Measurements from ENCODE around the gene AMBRA1.

AMBRA1 gene

DNA sequence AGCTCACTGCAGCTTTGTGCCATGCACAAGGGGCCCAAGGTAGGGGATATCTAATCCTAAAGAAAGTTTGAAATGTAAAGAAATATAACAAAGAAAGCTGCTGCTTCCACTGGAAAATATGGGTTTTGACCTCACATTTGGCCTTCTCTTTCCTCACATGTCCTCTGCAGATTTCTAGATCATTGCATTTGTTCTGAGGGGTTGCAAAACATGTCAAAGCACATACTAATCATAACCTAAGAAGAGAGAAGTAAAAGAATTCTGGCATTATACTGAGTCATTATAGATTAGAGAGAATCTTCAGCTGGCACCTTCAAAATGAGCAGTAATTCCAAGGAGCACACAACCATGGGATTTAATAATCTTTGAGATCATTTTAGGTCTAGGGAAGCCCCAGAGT lies 109.7 kb downstream of the AMBRA1 start:
- Mint-ChIP-seq H3K36me3 (peaks cover 13 to 30% of the 10 kb centered on the region in 2 donors), H3K4me3 (no peak overlapping the region), H3K27ac (no peak overlapping the region), H3K9me3 (no peaks in the 10 kb centered on the region), H3K27me3 (no peaks in the 10 kb centered on the region), H3K4me1 (peaks cover 10 to 25% of the 10 kb centered on the region in 2 donors)
- no peak for ATAC-seq (replicated peaks)
- DNase-seq: no peak

DNA sequence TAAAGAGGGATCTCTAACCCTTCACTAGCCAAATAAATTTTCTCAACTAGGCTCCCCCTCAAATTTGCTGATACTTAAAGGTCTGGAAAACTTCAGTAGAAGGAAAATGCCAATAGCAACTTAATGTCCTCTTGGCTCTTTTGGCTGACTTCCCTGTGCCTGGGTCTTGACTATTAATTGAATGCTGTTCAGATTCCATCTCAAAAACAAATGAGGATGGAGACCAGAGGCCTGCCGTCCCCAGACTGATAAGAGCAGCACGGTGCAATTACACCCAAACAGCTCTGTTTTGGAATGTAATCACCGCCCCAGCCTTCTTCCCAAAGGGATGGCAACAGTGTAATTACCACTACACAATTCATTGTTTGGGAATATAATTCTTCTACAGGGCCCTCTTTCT lies 112.9 kb downstream of the AMBRA1 start:
- no peaks in the 10 kb centered on the region for H3K9me3 Mint-ChIP-seq
- H3K27me3 Mint-ChIP-seq: no peaks in the 10 kb centered on the region
- ATAC-seq (replicated peaks) (no peak), DNase-seq (no peak)
- H3K4me1 Mint-ChIP-seq: peaks cover 13 to 16% of the 10 kb centered on the region in 2 donors
- H3K36me3 Mint-ChIP-seq: peaks cover 9 to 26% of the 10 kb centered on the region in 2 donors
- H3K27ac Mint-ChIP-seq: no peak overlapping the region
- no peak overlapping the region for H3K4me3 Mint-ChIP-seq

DNA sequence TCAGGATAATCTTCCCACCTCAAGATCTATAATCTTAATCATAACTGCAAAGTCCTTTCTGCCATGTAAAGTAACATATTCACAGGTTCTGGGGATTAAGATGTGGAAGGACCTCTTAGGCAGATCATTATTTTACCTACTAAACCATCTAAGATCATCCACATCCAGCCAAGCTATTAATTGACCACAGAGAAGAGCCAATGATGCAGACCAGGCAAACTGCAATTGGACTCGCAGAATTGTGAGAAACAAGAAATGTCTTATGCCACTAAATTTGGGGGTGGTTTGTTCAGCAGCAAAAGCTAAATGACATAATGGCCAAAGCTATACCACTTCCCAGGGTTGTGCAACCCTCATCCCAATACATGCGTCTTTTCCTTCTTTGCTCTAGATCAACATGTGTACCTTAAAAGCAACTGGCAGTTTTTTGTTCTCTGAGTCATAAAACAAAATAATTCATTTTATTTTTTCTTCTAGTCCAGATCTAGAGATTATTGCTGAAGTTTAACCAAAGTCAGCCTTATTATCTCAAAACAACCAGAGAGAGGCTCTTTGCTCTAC lies 113.6 kb downstream of the AMBRA1 start:
- ATAC-seq (replicated peaks) (no peak), DNase-seq (no peak)
- H3K9me3 Mint-ChIP-seq: no peaks in the 10 kb centered on the region
- peaks cover 11 to 29% of the 10 kb centered on the region in 2 donors for H3K36me3 Mint-ChIP-seq
- H3K4me3 Mint-ChIP-seq: no peak overlapping the region
- H3K4me1 Mint-ChIP-seq: peaks cover 14 to 16% of the 10 kb centered on the region in 2 donors
- no peak overlapping the region for H3K27ac Mint-ChIP-seq
- H3K27me3 Mint-ChIP-seq: no peaks in the 10 kb centered on the region

- Mint-ChIP-seq H3K4me3 (no peak overlapping the region), H3K27me3 (no peaks in the 10 kb centered on the region), H3K9me3 (no peaks in the 10 kb centered on the region), H3K36me3 (peaks cover 13 to 32% of the 10 kb centered on the region in 2 donors), H3K27ac (no peak overlapping the region), H3K4me1 (peaks cover 17 to 20% of the 10 kb centered on the region in 2 donors)
- DNase-seq: no peak
- no peak for ATAC-seq (replicated peaks)
These were observed 114.2 kb downstream of the AMBRA1 start for GRCh38 chr11:46479601-46480000.

GRCh38 chr11:46478196-46478595 lies 115.6 kb downstream of the AMBRA1 start:
- ATAC-seq (replicated peaks) (no peak), DNase-seq (no peak)
- Mint-ChIP-seq H3K4me3 (no peak overlapping the region), H3K4me1 (peaks cover 12 to 17% of the 10 kb centered on the region in 2 donors), H3K36me3 (peaks cover 9 to 27% of the 10 kb centered on the region in 2 donors), H3K27ac (no peak overlapping the region), H3K9me3 (no peaks in the 10 kb centered on the region), H3K27me3 (no peaks in the 10 kb centered on the region)

DNA sequence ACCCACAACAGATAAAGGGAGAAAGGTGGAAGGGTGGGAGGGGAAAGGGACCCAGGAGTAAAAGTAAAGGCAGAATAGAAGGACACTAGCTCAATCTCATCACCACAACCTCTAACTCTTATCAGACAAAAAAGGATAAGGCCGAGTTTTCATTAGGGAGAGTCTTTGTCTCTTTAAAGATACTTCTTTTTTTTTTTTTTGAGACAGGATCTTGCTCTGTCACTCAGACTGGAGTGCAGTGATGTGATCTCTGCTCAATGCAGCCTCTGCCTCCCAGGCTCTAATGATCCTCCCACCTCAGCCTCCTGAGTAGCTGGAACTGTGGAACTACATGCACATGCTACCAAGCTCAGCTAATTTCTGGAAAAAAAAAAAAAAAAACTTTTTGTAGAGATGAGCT lies 116.7 kb downstream of the AMBRA1 start:
- Mint-ChIP-seq H3K4me3 (no peak overlapping the region), H3K9me3 (no peaks in the 10 kb centered on the region), H3K4me1 (peaks cover 10 to 18% of the 10 kb centered on the region in 2 donors), H3K27ac (peak overlapping the region; percentile 5), H3K36me3 (peaks cover 7 to 22% of the 10 kb centered on the region in 2 donors), H3K27me3 (no peaks in the 10 kb centered on the region)
- DNase-seq (no peak), ATAC-seq (replicated peaks) (no peak)

DNA sequence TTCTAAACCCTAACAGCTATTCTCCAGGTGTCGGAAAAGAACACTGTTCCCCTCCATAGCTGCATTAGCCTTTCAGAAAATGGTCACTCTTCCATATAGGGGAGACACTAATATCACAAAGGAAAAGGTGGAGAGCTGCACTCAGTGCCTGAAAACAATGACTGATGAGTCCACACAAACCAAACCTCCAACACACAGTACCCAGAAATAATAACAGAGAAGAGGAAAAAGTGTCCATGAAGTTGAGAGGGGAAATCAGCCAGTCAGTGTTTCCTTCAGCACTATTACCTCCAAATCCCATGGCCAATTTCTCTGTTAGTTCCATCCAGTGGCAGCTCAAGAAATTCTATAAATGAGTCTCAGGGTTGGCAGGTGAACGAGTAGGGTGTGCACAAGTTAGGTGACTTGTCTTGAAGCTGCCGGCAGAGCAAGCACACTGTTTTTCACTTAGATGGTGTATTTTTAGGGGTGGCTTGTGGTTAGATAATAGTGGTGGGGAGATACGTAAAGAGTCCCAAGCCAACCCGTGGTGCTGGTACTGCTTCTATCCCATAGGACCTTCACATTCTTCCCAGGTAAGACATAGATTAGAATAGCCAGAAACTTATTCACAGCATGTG lies 117.8 kb downstream of the AMBRA1 start:
- H3K4me1 Mint-ChIP-seq: peaks cover 10 to 18% of the 10 kb centered on the region in 2 donors
- no peaks in the 10 kb centered on the region for H3K27me3 Mint-ChIP-seq
- no peak overlapping the region for H3K27ac Mint-ChIP-seq
- H3K4me3 Mint-ChIP-seq: no peak overlapping the region
- ATAC-seq (replicated peaks): no peak
- H3K36me3 Mint-ChIP-seq: peaks cover 7 to 18% of the 10 kb centered on the region in 2 donors
- DNase-seq: no peak
- H3K9me3 Mint-ChIP-seq: no peaks in the 10 kb centered on the region

DNA sequence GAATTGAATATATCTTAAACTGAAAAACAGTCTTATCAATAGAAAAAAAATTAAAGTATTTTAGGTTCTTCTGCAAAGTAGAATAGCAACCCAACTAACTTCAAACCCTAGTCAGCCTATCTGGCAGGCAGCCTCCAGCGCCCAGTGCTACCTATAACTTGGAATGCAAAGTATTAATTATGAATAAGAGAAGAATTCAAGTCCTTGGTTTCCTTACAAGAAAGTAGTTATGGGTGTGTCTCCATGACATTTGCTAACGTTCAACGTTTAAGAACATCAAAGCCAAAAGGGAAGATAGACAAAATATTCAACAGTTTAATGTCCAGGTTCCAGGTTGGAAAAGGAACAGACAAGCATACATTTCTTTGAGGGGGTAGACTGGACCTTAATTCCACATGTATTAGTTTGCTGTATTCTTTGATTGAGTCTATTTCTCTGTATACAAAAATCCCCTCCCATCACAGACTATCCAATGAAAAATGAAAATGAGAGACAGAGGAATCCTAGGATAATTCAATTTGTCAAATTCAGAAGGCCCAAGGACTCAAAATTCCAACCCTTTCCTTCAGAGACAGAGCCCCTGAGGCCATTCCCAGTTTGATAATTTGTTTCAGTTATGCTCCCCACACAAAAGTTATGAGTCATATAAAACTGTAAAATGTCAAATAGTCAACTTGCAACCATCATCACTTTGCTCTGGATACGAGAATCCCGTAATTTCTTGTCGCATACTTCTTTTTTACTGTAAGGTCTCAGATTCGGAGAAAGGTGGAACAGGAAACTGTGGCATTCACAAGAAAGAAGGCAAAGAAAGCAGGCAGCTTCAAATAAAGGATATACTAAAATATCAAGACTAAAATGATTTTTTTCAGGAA lies 118.5 kb downstream of the AMBRA1 start:
- Mint-ChIP-seq H3K4me3 (no peak overlapping the region), H3K9me3 (no peaks in the 10 kb centered on the region), H3K36me3 (peaks cover 11 to 18% of the 10 kb centered on the region in 2 donors), H3K27me3 (no peaks in the 10 kb centered on the region), H3K27ac (no peak overlapping the region), H3K4me1 (peaks cover 10 to 18% of the 10 kb centered on the region in 2 donors)
- DNase-seq (no peak), ATAC-seq (replicated peaks) (no peak)

DNA sequence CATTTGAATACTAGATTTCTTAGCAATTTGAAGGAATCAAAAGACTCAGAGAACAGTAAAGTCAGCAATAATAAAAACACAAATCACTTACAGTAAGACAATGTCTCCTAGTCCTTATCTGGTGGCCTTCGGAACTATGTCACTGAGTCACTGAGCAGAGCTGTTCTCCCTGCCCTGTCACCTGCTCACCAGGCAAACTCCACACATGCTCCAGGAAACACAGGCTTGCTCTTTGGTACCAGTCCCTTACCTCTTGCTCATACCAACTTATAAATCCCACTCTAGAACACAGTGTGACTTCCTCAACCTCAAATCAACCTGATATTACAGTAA lies 121.2 kb downstream of the AMBRA1 start:
- peaks cover 10 to 21% of the 10 kb centered on the region in 2 donors for H3K36me3 Mint-ChIP-seq
- DNase-seq (no peak), ATAC-seq (replicated peaks) (no peak)
- no peaks in the 10 kb centered on the region for H3K27me3 Mint-ChIP-seq
- no peak overlapping the region for H3K27ac Mint-ChIP-seq
- H3K4me3 Mint-ChIP-seq: no peak overlapping the region
- H3K9me3 Mint-ChIP-seq: no peaks in the 10 kb centered on the region
- H3K4me1 Mint-ChIP-seq: peaks cover 8 to 11% of the 10 kb centered on the region in 2 donors

DNA sequence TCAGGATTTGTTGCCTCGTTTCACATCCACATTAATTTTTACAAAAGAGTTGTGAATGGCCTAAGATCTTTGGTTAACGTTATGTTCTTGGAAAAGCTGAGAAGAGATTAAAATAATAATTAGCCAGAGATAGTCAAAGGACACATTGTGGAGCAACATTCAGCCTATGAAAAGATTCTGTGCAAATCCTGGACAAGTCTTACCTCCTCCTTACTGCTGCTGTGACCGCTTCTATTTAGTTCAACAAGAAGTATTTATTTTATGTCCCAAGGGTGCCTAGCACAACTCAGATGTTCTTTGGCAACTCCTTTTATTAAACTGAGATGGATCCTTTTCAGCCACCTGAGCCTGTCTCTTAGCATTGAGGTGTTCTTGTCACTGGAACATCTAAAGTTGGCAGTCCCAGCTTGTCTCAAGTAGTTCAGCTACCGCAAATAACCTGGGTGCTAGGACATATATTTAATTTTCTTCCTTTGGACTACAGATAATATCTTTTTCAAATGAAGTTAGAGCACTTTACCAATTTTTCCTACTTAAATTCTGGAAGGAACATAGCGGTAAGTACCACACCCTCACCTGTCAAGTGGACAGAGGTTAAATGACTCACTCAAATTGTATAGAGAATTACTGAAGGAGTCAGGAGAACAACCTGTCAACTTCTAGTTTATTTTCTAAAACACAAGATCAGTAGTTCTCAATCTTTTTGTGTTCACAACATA lies 121.7 kb downstream of the AMBRA1 start:
- no peaks in the 10 kb centered on the region for H3K9me3 Mint-ChIP-seq
- peaks cover 10 to 22% of the 10 kb centered on the region in 2 donors for H3K36me3 Mint-ChIP-seq
- DNase-seq (no peak), ATAC-seq (replicated peaks) (no peak)
- H3K4me1 Mint-ChIP-seq: peaks cover 8 to 11% of the 10 kb centered on the region in 2 donors
- no peaks in the 10 kb centered on the region for H3K27me3 Mint-ChIP-seq
- no peak overlapping the region for H3K27ac Mint-ChIP-seq
- H3K4me3 Mint-ChIP-seq: no peak overlapping the region

- no peaks in the 10 kb centered on the region for H3K9me3 Mint-ChIP-seq
- no peak overlapping the region for H3K4me3 Mint-ChIP-seq
- peaks cover 10 to 16% of the 10 kb centered on the region in 2 donors for H3K36me3 Mint-ChIP-seq
- H3K27ac Mint-ChIP-seq: no peak overlapping the region
- ATAC-seq (replicated peaks): no peak
- H3K4me1 Mint-ChIP-seq: peaks cover 5 to 17% of the 10 kb centered on the region in 2 donors
- no peak for DNase-seq
- H3K27me3 Mint-ChIP-seq: no peaks in the 10 kb centered on the region
These were observed 123.9 kb downstream of the AMBRA1 start for GRCh38 chr11:46469926-46470325.

DNA sequence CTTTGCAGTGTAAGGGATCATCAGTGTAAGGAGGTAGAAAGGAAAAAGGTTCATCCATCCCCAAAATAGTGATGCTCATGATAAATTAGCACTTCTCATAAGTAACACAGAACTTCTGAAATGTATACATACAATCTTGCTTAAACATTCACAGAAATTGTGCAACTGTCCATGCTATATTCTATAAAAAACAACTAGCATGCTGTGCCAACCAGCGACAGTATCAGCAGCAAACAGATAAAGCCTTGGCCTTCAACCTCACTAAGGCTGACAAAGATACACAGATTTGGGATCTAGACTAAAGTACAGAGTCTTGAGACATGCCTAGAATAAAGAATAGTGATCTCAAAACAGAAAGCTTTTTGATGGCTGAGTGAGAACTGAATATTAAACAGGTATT lies 128.1 kb downstream of the AMBRA1 start:
- Mint-ChIP-seq H3K4me3 (no peak overlapping the region), H3K27ac (no peak overlapping the region), H3K4me1 (peaks cover 1 to 6% of the 10 kb centered on the region in 2 donors), H3K27me3 (no peaks in the 10 kb centered on the region), H3K36me3 (peaks cover 4 to 16% of the 10 kb centered on the region in 2 donors), H3K9me3 (no peaks in the 10 kb centered on the region)
- ATAC-seq (replicated peaks) (no peak), DNase-seq (no peak)

DNA sequence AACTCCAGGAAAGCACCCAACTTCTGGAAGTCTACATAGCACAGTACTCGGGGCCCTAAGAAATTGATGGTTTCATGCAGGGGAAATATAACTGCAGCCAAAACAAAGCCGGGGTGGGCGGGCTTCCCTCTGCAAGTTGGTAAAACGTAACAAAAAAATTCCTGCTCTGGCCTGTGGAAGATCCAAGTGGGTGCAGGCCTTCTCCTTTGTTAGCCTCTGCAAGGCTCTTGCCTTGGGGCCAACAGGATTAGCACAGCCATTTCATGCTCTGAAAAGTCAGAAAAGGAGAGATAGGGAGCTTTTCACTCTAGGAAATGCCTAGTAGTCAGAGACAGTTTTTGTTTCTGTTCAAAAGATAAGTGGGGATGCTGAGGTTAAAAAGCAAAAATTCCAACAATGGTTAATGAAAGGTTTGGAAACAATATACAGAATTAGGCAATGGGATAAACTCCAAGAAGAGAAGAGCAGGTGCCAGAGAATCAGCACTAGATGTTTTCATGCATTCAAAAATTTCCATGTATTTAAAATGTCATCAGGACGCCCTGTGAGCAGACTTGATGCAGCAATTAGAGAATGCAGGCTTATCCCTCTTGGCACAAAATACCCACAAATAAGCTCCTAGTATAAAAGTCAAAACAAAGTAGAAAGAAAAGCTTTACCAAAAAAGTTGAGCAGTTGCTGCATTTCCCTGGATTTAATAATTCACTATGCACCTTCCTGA lies 130.0 kb downstream of the AMBRA1 start:
- Mint-ChIP-seq H3K4me3 (no peak overlapping the region), H3K27ac (no peak overlapping the region), H3K4me1 (peaks cover 1 to 6% of the 10 kb centered on the region in 2 donors), H3K9me3 (no peaks in the 10 kb centered on the region), H3K36me3 (peaks cover 3 to 16% of the 10 kb centered on the region in 2 donors), H3K27me3 (no peaks in the 10 kb centered on the region)
- DNase-seq: no peak
- no peak for ATAC-seq (replicated peaks)

GRCh38 chr11:46461461-46461927 lies 132.3 kb downstream of the AMBRA1 start:
- H3K4me3 Mint-ChIP-seq: no peak overlapping the region

More at GRCh38 chr11:46461461-46461927, 132.3 kb downstream of the AMBRA1 start:
- H3K36me3 Mint-ChIP-seq: peaks cover 3 to 11% of the 10 kb centered on the region in 2 donors
- ATAC-seq (replicated peaks) (no peak), DNase-seq (no peak)
- H3K4me1 Mint-ChIP-seq: peaks cover 1 to 7% of the 10 kb centered on the region in 2 donors
- H3K27me3 Mint-ChIP-seq: no peaks in the 10 kb centered on the region
- H3K27ac Mint-ChIP-seq: no peak overlapping the region
- no peaks in the 10 kb centered on the region for H3K9me3 Mint-ChIP-seq

Measured in stimulated activated naive B cell treated with anti-CD40 and anti-IgM and Interleukin-4, amounts not matched to agents 10 μg/mL and 1 μg/mL and 100 μg/mL, for 72 hours (primary cell).